ENCODE results near the gene FAM222A. TPM values are rescaled to one million over a fixed set of nuclear protein-coding genes. Genes with fewer than 3 reads are reported as not detected.

Gene FAM222A
- total RNA-seq, 1 donor from 2014 or later, result 2.5 TPM

GRCh38 chr12:109718390-109718789 lies 4.8 kb downstream of the FAM222A start:
- peak overlapping the region; percentile 31 for H3K4me3 ChIP-seq
- H3K27ac ChIP-seq, result no peak overlapping the region

GRCh38 chr12:109719123-109720022 lies 5.7 kb downstream of the FAM222A start:
- H3K27me3 ChIP-seq, result peaks cover 60% of the 10 kb centered on the region

More at GRCh38 chr12:109718390-109718789, 4.8 kb downstream of the FAM222A start:
- Histone ChIP-seq H3K79me2 (ENCODE audit: low read depth) (peaks cover 4% of the 10 kb centered on the region), H3F3A (ENCODE audit: low read depth) (peaks cover 70% of the 10 kb centered on the region), H3K4me2 (peak overlapping the region; percentile 81), H3K9ac (no peak overlapping the region), H4K20me1 (ENCODE audit: low read depth) (peaks cover 89% of the 10 kb centered on the region), H3K27me3 (peaks cover 60% of the 10 kb centered on the region), H3K9me3 (ENCODE audit: low read depth) (no peaks in the 10 kb centered on the region), H2AFZ (replicated peaks) (no peak overlapping the region), H3K4me1 (peaks cover 85% of the 10 kb centered on the region), H3K36me3 (no peaks in the 10 kb centered on the region)
- peak overlapping the region; percentile 76 for H3K4me3 Mint-ChIP-seq
- H3K27me3 Mint-ChIP-seq (ENCODE audit: insufficient read depth, low read depth), result no peaks in the 10 kb centered on the region
- peak; percentile 94 for DNase-seq (ENCODE audit: low spot score)
- H3K27ac Mint-ChIP-seq, result no peak overlapping the region
- TF ChIP-seq EZH2phosphoT487 (IDR thresholded peaks at IDR 0.05), result no peak
- TF ChIP-seq CTCF (IDR thresholded peaks at IDR 0.05), result no peak
- no peak for TF ChIP-seq EZH2 (IDR thresholded peaks at IDR 0.05)
- H3K4me1 Mint-ChIP-seq, result peaks cover 65% of the 10 kb centered on the region
- no peaks in the 10 kb centered on the region for H3K9me3 Mint-ChIP-seq
- no peaks in the 10 kb centered on the region for H3K36me3 Mint-ChIP-seq

GRCh38 chr12:109720152-109720856 lies 6.7 kb downstream of the FAM222A start:
- Histone ChIP-seq H3K36me3 (no peaks in the 10 kb centered on the region), H3K79me2 (ENCODE audit: low read depth) (no peaks in the 10 kb centered on the region), H3K4me3 (peak overlapping the region; percentile 24), H4K20me1 (ENCODE audit: low read depth) (peaks cover 100% of the 10 kb centered on the region), H3K9me3 (ENCODE audit: low read depth) (no peaks in the 10 kb centered on the region), H2AFZ (replicated peaks) (no peak overlapping the region), H3K27me3 (peaks cover 52% of the 10 kb centered on the region), H3K4me1 (peaks cover 87% of the 10 kb centered on the region), H3K4me2 (peak overlapping the region; percentile 81), H3K9ac (no peak overlapping the region), H3K27ac (peak overlapping the region; percentile 79), H3F3A (ENCODE audit: low read depth) (peaks cover 58% of the 10 kb centered on the region)
- H3K4me3 Mint-ChIP-seq, result peak overlapping the region; percentile 35
- H3K27ac Mint-ChIP-seq, result no peak overlapping the region
- peaks cover 2% of the 10 kb centered on the region for H3K27me3 Mint-ChIP-seq (ENCODE audit: insufficient read depth, low read depth)
- peaks cover 62% of the 10 kb centered on the region for H3K4me1 Mint-ChIP-seq
- TF ChIP-seq EZH2phosphoT487 (IDR thresholded peaks at IDR 0.05) (no peak), EZH2 (IDR thresholded peaks at IDR 0.05) (no peak), CTCF (IDR thresholded peaks at IDR 0.05) (no peak)
- no peaks in the 10 kb centered on the region for H3K36me3 Mint-ChIP-seq
- H3K9me3 Mint-ChIP-seq, result no peaks in the 10 kb centered on the region
- peak; percentile 96 for DNase-seq (ENCODE audit: low spot score)

More at GRCh38 chr12:109719123-109720022, 5.7 kb downstream of the FAM222A start:
- no peaks in the 10 kb centered on the region for H3K27me3 Mint-ChIP-seq (ENCODE audit: insufficient read depth, low read depth)
- Histone ChIP-seq H3F3A (ENCODE audit: low read depth) (peaks cover 66% of the 10 kb centered on the region), H4K20me1 (ENCODE audit: low read depth) (peaks cover 99% of the 10 kb centered on the region), H3K9me3 (ENCODE audit: low read depth) (no peaks in the 10 kb centered on the region), H3K4me1 (peaks cover 91% of the 10 kb centered on the region), H3K4me3 (peak overlapping the region; percentile 24), H3K9ac (no peak overlapping the region), H3K27ac (peak overlapping the region; percentile 79), H3K36me3 (no peaks in the 10 kb centered on the region), H2AFZ (replicated peaks) (no peak overlapping the region), H3K4me2 (peak overlapping the region; percentile 81), H3K79me2 (ENCODE audit: low read depth) (peaks cover 4% of the 10 kb centered on the region)
- H3K27ac Mint-ChIP-seq, result peak overlapping the region; percentile 92
- H3K4me3 Mint-ChIP-seq, result peak overlapping the region; percentile 76
- TF ChIP-seq CTCF (IDR thresholded peaks at IDR 0.05) (peak; percentile 59), EZH2phosphoT487 (IDR thresholded peaks at IDR 0.05) (no peak)
- no peaks in the 10 kb centered on the region for H3K9me3 Mint-ChIP-seq
- peaks cover 65% of the 10 kb centered on the region for H3K4me1 Mint-ChIP-seq
- H3K36me3 Mint-ChIP-seq, result no peaks in the 10 kb centered on the region
- DNase-seq (ENCODE audit: low spot score), result peak; percentile 82
